Endothelial cell of umbilical vein (primary cell): Measurements from ENCODE around the gene OR5B21. TPM values are rescaled to one million over a fixed set of nuclear protein-coding genes. Genes with fewer than 3 reads are reported as not detected.

ENCODE experiments used
- BruUV-seq: library from RNA; stranded (reverse); fragments of 400-500 nt; replicated peaks from 2 replicates; lab custom pipeline; 2021; lab: Mats Ljungman, UMichigan
- CTCF ChIA-PET: fragments of 300-600, 350-600 bp; sonication (Branson Sonifier 250); formaldehyde crosslinking; loops from one replicate; lab custom pipeline; 2021; ENCODE audit warnings: antibody characterized with exemption, inconsistent platforms; lab: Charles Lee
- POLR2A ChIA-PET: fragments of 300-600, 350-600 bp; sonication (Branson Sonifier 250); formaldehyde crosslinking; loops from one replicate; lab custom pipeline; 2021; ENCODE audit warnings: antibody characterized with exemption, inconsistent platforms; lab: Charles Lee
- DNase-seq: peaks from one replicate; pipeline ENCODE4 v3.0.0-alpha.2; 2011; ENCODE audit warnings: low read depth, low spot score
- FAIRE-seq: peaks from 2 replicates; lab custom pipeline; 2011; peaks lifted over from hg19 to GRCh38; lab: Jason Lieb, UNC
- H2AFZ ChIP-seq: 2 replicates; pipeline ENCODE4 v1.6.0; 2012; ENCODE audit warnings: low read depth, low read length, control low read depth, inconsistent platforms
- H3K27ac ChIP-seq: 2 replicates; pipeline ENCODE4 v1.5.1; 2011; ENCODE audit warnings: low read depth, mild to moderate bottlenecking, control low read depth, low read length, moderate library complexity; ENCODE audit not compliant: insufficient read depth
- H3K27me3 ChIP-seq, 2 experiments: 2 replicates each; pipeline versions ENCODE4 v1.6.0 to v1.6.1; 2011; ENCODE audit warnings: low read length in 2 of 2, mixed read lengths in 1 of 2; ENCODE audit not compliant: control insufficient read depth in 2 of 2, insufficient read depth in 2 of 2
- H3K36me3 ChIP-seq, 2 experiments: 2 replicates in 1 of 2; 3 replicates in 1 of 2; pipeline ENCODE4 v1.5.1; 2011; ENCODE audit warnings: low read length in 2 of 2, mild to moderate bottlenecking in 1 of 2, moderate library complexity in 1 of 2; ENCODE audit not compliant: control insufficient read depth in 2 of 2, insufficient read depth in 2 of 2; ENCODE audit errors: extremely low read depth in 1 of 2
- H3K4me1 ChIP-seq: 3 replicates; pipeline ENCODE4 v1.5.1; 2011; ENCODE audit warnings: mild to moderate bottlenecking, low read length; ENCODE audit not compliant: control insufficient read depth, insufficient read depth; ENCODE audit errors: extremely low read depth
- H3K4me2 ChIP-seq: 2 replicates; pipeline ENCODE4 v1.6.1; 2011; ENCODE audit warnings: low read length, control low read depth, mixed read lengths; ENCODE audit not compliant: insufficient read depth
- H3K4me3 ChIP-seq, 3 experiments: fragments of 200-600 bp in 1 of 3; sonication (generic), shearing (Covaris generic) in 1 of 3; replicated peaks in 1 of 3; 2 replicates each; pipeline ENCODE4 v1.5.1; 2011 to 2016; ENCODE audit warnings: control low read depth in 3 of 3, low read length in 3 of 3, mild to moderate bottlenecking in 2 of 3, inconsistent platforms in 1 of 3, low read depth in 1 of 3, moderate library complexity in 1 of 3; ENCODE audit not compliant: insufficient read depth in 1 of 3
- H3K79me2 ChIP-seq: 2 replicates; pipeline ENCODE4 v1.6.0; 2012; ENCODE audit warnings: low read length, inconsistent platforms; ENCODE audit not compliant: control insufficient read depth, insufficient read depth
- H3K9ac ChIP-seq: replicated peaks from 2 replicates; pipeline ENCODE3; 2011; ENCODE audit warnings: low read length, control low read depth; ENCODE audit not compliant: insufficient read depth; ENCODE audit errors: extremely low read depth
- H3K9me1 ChIP-seq: replicated peaks from 3 replicates; pipeline ENCODE4 v1.6.0; 2011; ENCODE audit warnings: mild to moderate bottlenecking, low read length; ENCODE audit not compliant: control insufficient read depth, insufficient read depth; ENCODE audit errors: extremely low read depth
- H3K9me3 ChIP-seq: replicated peaks from 2 replicates; pipeline ENCODE4 v1.5.1; 2012; ENCODE audit warnings: low read length, inconsistent platforms; ENCODE audit not compliant: control insufficient read depth, insufficient read depth
- H4K20me1 ChIP-seq: replicated peaks from 2 replicates; pipeline ENCODE3; 2011; ENCODE audit warnings: mild to moderate bottlenecking, low read length; ENCODE audit not compliant: control insufficient read depth, insufficient read depth; ENCODE audit errors: extremely low read depth
- EZH2 ChIP-seq: IDR thresholded peaks from 2 replicates; pipeline ENCODE4 v1.6.1; 2012; ENCODE audit warnings: borderline replicate concordance, low read depth, mild to moderate bottlenecking, moderate library complexity, low read length, inconsistent platforms; ENCODE audit not compliant: severe bottlenecking
- FOS ChIP-seq: IDR thresholded peaks from 2 replicates; pipeline ENCODE4 v1.6.1; 2011; ENCODE audit warnings: mild to moderate bottlenecking, low read length, moderate library complexity, borderline replicate concordance; ENCODE audit not compliant: insufficient read depth
- GATA2 ChIP-seq: IDR thresholded peaks from 2 replicates; pipeline ENCODE4 v1.7.0; 2011; ENCODE audit warnings: low read depth, mild to moderate bottlenecking, moderate library complexity, mixed read lengths, low read length; ENCODE audit not compliant: insufficient read length, insufficient read depth
- JUN ChIP-seq: IDR thresholded peaks from 2 replicates; pipeline ENCODE4 v1.6.1; 2011; ENCODE audit warnings: borderline replicate concordance, low read depth; ENCODE audit not compliant: insufficient read length, insufficient read depth
- MYC ChIP-seq: IDR thresholded peaks from one replicate; pipeline ENCODE4 v1.6.1; 2011; ENCODE audit warnings: mild to moderate bottlenecking, low read depth, low read length
- POLR2A ChIP-seq: IDR thresholded peaks from 2 replicates; pipeline ENCODE4 v1.6.1; 2012; ENCODE audit warnings: low read depth, mild to moderate bottlenecking, control low read depth, low read length
- POLR2AphosphoS5 ChIP-seq: IDR thresholded peaks from 2 replicates; pipeline ENCODE4 v1.6.1; 2012; ENCODE audit warnings: low read depth, mild to moderate bottlenecking, control low read depth, low read length, moderate library complexity; ENCODE audit not compliant: insufficient read depth
- dilution Hi-C: fragments of 300-500 bp; cut with MboI; formaldehyde crosslinking; loops from one replicate; pipeline ENCODE4 v1.15.0; 2019; ENCODE audit warnings: low sequenced_read_pairs; ENCODE audit not compliant: extremely low pct_ligation_motif_present
- intact Hi-C: fragments of 100-400 bp; cut with micrococcal nuclease; formaldehyde crosslinking; loops from one replicate; pipeline ENCODE4 v1.10.0; 2022
- polyA plus RNA-seq, 4 experiments: library from polyadenylated mRNA; depleted of rRNA in 3 of 4; stranded (reverse) in 3 of 4; unstranded in 1 of 4; fragments of >200 nt; gene quantifications; 2 replicates each; pipeline versions ENCODE4 v1.2.1 to v1.2.3, GENCODE V29; 2011 to 2012; ENCODE audit warnings: missing spikeins in 1 of 4
- total RNA-seq: library from RNA; stranded (reverse); gene quantifications from 2 replicates; pipeline ENCODE4 v1.2.3, GENCODE V29; 2021
- TF ChIP-seq, protein P1 (sequence below), 2 donors: IDR thresholded peaks; 1 replicate in 1 of 2; 2 replicates in 1 of 2; pipeline ENCODE4 v1.5.1; 2011; ENCODE audit warnings: low read length in 2 of 2, mild to moderate bottlenecking in 2 of 2, moderate library complexity in 2 of 2, control low read depth in 1 of 2, inconsistent platforms in 1 of 2, low read depth in 1 of 2; ENCODE audit not compliant: insufficient read depth in 1 of 2; ENCODE audit errors: extremely low read depth in 1 of 2
- TF ChIP-seq, protein P2 (sequence below): IDR thresholded peaks from 2 replicates; pipeline ENCODE4 v1.6.1; 2011; ENCODE audit not compliant: insufficient read depth, insufficient read length

The OR5B21 gene
- total and polyA plus RNA-seq, 2 donors (not counting 3 experiments of a cell fraction or from before 2014, with no cell fraction given) = not detected

DNA sequence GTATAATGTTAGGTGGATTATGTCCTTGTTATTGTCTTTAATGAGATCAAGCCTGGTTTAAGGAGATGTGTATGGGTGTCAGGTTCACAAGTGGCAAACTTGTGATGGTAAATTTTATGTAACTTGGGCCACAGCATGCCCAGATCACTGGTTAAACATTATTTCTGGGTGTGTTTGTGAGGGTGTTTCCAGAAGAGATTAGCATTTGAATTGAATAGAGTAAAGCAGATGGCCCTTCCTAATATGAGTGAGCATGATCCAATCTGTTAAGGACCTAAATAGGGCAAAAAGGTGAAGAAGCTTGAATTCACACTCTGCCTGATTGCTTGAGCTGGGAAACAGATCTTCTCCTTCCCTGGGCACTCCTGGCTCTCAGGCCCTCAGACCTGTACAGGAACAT is 20.7 kb downstream of the OR5B21 start:
- Histone ChIP-seq H3K4me2 (no peak overlapping the region), H3K27me3 (no peaks in the 10 kb centered on the region), H3K9me3 (no peaks in the 10 kb centered on the region), H3K4me1 (no peaks in the 10 kb centered on the region), H2AFZ (no peak overlapping the region), H3K9ac (no peak overlapping the region), H3K79me2 (no peaks in the 10 kb centered on the region), H3K4me3 (no peak overlapping the region), H3K27ac (no peak overlapping the region), H3K36me3 (no peaks in the 10 kb centered on the region), H3K9me1 (no peaks in the 10 kb centered on the region), H4K20me1 (no peaks in the 10 kb centered on the region)
- no TSS peak for BruUV-seq
- intact Hi-C loops (no loop called here), dilution Hi-C loops (no loop called here)
- CTCF ChIA-PET = no interaction called here
- TF ChIP-seq MYC (no peak), POLR2A (no peak), FOS (no peak), GATA2 (no peak), POLR2AphosphoS5 (no peak), JUN (no peak), EZH2 (no peak)
- TF ChIP-seq, protein P1, sequence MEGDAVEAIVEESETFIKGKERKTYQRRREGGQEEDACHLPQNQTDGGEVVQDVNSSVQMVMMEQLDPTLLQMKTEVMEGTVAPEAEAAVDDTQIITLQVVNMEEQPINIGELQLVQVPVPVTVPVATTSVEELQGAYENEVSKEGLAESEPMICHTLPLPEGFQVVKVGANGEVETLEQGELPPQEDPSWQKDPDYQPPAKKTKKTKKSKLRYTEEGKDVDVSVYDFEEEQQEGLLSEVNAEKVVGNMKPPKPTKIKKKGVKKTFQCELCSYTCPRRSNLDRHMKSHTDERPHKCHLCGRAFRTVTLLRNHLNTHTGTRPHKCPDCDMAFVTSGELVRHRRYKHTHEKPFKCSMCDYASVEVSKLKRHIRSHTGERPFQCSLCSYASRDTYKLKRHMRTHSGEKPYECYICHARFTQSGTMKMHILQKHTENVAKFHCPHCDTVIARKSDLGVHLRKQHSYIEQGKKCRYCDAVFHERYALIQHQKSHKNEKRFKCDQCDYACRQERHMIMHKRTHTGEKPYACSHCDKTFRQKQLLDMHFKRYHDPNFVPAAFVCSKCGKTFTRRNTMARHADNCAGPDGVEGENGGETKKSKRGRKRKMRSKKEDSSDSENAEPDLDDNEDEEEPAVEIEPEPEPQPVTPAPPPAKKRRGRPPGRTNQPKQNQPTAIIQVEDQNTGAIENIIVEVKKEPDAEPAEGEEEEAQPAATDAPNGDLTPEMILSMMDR (IDR thresholded peaks at IDR 0.05; ENCODE audit: extremely low read depth in 1 of 2, insufficient read depth in 1 of 2, low read depth in 1 of 2, low read length in 2 of 2) = no peak
- TF ChIP-seq, protein P2, sequence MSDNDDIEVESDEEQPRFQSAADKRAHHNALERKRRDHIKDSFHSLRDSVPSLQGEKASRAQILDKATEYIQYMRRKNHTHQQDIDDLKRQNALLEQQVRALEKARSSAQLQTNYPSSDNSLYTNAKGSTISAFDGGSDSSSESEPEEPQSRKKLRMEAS = no peak
- DNase-seq (no peak), FAIRE-seq (no peak)
- POLR2A ChIA-PET = no interaction called here
